Measurements from ENCODE around the gene DCST1.

The DCST1 gene

DNA sequence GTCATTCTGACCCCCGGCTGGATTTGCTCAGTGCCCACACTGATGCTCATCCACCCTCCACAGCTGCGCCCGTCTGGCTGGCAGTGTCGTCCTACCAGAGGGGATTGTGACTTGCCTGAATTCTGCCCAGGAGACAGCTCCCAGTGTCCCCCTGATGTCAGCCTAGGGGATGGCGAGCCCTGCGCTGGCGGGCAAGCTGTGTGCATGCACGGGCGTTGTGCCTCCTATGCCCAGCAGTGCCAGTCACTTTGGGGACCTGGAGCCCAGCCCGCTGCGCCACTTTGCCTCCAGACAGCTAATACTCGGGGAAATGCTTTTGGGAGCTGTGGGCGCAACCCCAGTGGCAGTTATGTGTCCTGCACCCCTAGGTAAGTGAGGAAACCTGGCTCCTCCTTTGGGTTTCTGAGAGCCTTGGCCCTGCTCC lies 24.2 kb downstream of the DCST1 start:
- DNase-seq = no peak

DNA sequence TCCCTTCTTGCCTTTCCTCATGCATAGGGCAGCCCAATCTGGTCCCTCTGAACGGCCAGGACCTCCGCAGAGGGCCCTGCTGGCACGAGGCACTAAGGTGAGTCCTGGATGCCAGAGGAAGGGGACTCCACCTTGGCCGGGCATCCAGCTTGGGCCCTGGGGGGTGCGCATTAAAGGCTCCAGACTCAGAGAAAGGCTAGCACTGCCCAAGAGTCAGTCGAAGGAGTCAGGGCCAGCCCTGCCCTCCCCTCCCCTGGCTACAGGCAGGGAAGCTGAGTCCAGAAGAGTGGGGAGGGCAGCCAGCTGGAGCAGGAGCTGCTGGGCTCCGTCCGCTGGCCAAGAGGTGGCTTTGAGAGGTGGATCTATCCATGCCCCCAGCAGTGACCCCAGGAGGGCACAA lies 27.1 kb downstream of the DCST1 start:
- DNase-seq = no peak

DNA sequence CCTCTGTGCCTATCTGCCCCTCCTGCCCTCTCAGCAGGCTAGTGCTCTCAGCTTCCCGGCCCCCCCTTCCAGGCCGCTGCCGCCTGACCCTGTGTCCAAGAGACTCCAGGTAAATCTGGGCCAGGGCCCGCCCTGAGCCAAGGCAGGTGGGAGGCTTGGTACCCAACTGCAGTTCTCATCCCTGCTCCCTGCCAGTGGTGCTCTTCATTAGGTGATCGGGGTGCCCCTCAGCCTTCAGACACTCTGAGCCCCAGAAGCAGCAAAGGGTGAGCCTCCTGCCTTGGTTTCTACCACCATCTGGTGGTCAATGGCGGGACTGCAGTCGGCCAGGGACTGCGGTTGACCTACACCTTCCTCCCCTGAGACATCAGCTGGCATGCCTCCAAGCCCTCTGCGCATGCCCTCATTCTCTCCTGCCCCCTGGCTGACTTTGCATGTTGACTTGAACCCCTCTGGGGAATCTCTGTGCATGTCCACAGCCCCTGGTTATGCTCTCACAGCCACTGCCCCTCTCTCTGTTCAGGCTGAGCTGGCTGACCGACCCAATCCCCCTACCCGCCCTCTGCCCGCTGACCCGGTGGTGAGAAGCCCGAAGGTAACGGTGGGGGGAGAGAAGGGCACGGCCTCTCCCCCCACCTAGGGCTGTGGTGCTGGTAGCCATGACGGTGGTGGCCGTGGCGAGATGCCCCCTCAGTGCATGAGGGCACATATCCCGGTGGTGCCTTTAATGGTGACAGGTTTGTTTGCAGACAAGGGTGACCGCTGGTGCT lies 27.9 kb downstream of the DCST1 start:
- peak; percentile 96 for DNase-seq

DNA sequence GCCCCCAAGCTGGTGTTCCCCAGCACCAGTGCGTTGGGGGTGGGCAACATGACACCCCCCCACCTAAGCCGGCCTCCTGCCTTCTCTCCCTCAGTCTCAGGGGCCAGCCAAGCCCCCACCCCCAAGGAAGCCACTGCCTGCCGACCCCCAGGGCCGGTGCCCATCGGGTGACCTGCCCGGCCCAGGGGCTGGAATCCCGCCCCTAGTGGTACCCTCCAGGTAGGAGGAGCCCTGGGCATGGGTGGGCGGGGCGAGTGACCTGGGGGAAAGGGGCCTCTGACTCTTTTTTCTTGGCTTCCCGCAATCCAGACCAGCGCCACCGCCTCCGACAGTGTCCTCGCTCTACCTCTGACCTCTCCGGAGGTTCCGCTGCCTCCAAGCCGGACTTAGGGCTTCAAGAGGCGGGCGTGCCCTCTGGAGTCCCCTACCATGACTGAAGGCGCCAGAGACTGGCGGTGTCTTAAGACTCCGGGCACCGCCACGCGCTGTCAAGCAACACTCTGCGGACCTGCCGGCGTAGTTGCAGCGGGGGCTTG lies 28.6 kb downstream of the DCST1 start:
- DNase-seq = no peak

DNA sequence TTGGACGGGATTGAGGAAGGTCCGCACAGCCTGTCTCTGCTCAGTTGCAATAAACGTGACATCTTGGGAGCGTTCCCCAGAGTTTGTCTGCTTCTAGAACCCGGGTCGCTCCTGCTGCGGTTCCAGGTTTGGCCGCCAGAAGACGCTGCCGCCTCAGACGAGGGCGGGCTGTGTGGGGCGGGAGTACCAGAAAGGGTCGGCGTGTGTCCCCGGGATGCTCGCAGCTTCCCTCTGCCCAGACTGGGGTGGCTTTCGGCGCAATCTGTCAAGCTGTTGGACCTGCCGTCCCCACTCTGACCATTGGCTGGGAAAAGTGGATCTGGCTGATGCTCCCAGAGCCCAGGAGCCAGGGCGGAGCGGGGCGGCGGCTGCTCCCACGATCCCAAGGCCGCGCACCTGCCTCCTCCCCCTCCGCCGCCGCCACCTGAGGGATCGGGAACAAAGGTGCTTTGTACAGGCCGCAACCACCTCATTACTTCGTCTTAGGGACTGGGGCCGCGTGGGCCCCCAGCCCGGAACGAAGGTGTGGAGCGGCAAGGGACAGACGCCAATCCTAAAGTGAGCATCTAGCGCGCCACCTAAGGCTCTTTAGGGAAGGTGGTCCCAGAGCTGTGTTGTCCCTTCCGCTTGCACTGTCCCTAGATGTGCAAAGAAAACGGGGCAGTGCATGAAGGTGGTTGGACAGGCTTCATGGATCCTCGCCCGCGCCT lies 29.2 kb downstream of the DCST1 start:
- peak; percentile 79 for DNase-seq

DNA sequence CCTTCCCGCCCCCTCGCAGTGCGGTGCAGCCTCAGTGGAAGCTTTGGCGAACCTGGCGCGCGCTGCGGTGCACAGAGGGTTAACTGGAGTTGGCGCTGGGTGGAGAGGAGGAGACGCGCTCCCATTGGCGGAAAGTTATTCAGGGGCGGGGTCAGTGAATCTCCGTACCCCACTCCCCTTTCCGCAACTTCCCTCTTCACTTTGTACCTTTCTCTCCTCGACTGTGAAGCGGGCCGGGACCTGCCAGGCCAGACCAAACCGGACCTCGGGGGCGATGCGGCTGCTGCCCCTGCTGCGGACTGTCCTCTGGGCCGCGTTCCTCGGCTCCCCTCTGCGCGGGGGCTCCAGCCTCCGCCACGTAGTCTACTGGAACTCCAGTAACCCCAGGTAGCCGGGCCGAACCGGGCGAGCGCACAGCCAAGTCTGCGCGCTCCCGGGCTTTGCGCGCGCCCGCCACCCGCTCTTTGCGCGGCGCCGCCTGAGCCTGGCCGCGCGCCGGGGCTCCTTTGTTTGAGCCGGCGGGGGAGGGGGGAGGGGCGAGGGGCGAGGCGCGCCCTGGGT lies 30.0 kb downstream of the DCST1 start, which contains the start of gene EFNA4:
Gene EFNA4, plus strand, starts transcription at position 191 of the 561 bp plus-strand sequence. Its CDS starts 84 bp downstream, at position 275.
- DNase-seq = peak; percentile 89

DNA sequence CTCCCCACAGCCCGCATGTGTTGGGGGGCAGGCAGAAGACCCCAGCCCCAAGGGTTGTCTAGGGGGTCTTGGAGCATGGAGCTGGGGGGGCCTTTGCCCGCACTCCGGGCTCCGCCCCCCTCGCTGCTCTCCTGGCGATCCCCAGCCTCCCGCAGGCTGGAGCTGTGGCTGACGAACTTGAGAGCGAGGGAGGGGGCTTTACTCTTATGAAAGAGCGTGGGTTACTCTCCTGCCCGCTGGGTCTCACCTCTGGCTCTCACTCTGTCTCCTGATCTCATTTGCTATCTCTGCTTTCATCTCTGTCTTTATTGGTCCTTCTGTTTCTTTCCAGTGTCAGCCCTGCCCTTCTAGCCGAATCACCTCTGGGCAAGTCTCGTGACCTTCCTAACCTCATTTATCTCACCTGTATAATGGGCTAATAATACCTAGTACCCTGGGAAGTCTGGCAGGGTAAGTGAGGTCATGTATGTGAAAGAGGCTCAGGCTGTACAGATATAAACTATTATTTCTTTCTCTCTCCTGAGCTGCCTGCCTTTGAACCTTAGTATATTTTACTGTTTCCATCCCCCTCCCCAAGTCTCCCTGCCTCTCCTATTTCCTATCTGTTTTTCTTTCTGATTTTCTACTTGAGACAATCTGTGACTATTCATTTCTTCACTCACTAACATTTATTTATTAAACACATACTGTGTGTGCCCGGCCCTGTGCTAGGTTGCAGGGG lies 30.6 kb downstream of the DCST1 start:
- DNase-seq = peak; percentile 50

DNA sequence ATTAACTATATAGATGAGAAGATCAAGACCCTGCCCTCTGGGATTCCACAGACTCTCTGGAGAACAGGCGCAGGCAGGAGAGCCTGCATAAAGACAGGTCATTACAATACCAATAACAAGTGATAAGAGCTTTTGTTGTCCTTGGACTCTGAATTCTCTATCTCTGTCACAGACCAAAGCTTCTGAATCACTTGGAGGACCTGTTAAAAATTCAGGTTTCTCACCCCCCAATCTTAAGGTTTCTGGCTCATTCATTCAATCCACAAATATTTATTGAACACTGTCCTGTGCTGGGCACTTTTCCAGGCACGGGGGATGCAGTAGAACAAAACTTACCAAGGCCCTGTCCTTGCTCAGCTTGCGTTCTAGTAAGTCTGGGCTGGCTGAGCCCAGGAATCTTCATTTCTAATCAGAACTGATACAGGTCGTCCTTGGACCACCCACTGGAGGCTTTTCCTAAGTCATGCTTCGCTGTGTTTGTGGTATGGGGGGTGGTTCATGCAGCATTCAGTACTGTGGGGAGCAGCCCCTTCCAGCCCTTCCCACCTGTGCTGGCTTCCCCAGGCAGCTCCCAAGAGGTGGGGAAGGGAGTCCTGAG lies 31.3 kb downstream of the DCST1 start:
- DNase-seq = no peak

DNA sequence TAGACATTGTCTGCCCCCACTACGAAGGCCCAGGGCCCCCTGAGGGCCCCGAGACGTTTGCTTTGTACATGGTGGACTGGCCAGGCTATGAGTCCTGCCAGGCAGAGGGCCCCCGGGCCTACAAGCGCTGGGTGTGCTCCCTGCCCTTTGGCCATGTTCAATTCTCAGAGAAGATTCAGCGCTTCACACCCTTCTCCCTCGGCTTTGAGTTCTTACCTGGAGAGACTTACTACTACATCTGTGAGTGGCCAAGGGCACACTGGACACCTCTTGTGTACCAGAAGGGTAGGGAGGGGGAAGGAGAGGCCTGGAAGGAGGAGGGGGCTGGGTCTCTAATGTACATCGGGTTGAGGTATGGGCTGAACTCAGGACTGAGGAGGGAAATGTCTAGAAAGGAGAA lies 33.2 kb downstream of the DCST1 start:
- no peak for DNase-seq

DNA sequence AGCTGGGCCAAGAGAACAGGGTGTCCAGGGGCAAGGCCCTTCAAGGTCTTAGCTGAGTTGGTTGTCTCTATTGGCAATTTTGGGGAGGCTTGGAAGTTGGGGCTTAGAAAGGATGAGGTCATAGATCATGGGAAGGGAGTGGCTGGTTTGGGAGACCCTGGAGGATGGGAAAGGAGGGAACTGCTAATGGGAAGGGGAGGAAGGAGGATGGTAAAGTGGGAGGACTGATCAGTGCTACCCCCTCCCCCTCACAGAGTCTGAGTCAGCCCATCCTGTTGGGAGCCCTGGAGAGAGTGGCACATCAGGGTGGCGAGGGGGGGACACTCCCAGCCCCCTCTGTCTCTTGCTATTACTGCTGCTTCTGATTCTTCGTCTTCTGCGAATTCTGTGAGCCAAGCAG lies 35.0 kb downstream of the DCST1 start:
- no peak for DNase-seq

DNA sequence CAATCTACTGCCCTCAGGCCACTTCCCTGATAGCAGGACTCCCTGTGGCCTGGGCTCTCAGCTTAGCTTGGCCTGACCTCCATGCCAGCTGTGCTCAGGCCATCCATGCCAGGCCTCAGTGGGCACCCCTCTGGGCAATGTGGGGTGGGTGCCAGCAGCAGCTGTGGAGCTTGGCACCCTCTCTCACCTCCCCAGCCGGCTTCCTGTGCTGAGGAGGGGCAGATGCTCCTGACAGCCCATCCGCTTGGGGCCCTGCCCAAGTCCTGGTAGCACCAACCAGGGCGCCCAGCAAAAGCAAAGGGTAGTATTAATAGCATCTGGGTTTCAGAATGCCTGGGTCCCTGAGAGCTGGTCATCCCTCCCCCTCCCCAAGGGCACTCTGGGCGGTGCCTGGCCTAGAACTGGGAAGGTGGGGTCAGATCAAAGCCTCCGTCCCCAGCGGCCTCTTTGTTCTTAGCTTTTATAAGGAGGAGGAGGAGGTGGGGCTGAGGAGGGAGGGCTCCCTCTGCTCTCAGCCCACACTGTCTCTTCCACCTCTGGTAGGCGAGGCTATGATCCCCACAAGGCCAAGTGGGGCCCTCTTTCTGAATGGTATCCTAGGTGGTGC lies 36.0 kb downstream of the DCST1 start:
- no peak for DNase-seq

DNA sequence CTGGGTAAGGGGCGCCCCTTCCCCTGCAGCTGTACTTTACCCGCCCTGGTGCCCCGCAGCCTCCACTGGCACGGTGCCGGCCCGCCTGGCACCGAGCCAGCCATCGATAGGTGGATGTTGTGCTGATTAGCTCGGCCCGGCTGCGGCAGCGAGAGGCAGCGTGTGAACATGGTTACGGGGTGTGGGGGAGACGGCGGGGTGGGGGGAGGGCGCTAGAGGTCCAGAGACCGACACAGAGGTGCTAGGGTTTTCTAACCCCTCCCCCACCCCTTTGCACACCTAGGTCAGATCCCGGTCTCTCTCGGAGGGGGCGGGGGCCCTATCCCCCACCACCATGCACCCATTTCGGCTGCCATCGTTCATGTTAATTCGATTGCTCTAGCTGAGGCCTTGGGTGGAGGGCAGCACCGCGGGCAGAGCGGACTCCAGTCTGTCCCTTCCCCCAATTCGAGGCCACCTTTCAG lies 36.6 kb downstream of the DCST1 start:
- DNase-seq = no peak

DNA sequence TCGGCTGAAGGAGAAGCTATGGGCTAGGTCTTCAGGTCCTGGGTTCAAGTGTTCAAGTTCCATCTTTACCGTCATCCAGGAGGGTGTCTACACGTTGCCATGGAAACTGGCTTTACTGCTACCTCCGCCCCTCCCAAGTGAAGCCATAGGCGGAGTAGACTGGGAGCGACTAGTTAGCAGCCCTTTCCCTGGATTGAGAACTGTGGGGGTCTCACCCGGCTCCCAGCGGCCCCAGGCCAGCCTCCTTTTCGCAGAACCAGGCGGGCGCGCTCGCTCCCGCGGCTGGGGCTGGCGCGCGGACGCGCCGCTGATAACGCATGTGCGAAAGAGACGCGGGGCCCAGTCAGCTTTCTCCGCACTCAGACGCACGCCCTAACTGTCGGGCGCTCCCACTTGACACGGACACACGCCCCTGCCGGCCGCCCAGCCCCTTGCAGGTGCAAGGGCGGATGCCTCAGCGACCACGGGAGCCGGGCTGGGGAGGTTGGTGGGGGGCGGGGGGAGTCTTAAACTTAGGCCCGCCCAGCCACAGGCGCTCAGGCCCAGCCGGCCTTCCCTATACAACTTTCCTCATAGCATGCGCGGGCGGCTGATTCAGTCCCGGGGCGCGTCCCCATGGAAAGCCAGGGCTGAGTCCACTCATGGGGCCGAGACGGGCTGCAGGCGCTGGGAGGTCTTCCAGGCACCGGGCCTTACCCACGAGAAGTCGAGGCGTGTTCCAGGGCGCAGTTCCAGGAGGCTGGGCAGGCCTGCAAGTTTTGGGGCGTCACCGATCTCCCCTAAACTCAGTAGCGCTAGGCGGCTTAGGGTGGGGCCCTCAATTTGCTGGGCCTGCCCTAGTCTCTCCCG lies 37.3 kb downstream of the DCST1 start:
- peak; percentile 83 for DNase-seq

DNA sequence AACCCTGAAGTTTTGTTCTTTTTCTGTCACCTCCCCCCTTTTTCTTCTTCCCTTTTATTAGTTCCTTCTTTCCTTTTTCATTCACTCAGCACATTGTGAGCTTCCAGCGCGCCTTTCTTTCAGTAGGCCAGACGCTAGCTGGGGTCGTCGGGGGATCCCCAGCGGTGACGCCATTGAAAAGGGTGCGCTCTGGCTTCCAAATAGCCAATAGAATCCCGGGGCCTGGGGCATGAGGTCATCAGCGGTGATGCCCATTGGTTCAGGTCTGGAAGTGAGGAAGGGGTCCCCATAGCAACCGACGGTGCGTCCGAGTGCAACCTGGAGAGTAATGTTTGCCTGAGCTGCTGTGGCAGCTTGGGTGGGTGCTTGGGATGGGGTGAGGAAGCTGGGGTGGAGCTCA lies 38.1 kb downstream of the DCST1 start:
- DNase-seq = no peak

DNA sequence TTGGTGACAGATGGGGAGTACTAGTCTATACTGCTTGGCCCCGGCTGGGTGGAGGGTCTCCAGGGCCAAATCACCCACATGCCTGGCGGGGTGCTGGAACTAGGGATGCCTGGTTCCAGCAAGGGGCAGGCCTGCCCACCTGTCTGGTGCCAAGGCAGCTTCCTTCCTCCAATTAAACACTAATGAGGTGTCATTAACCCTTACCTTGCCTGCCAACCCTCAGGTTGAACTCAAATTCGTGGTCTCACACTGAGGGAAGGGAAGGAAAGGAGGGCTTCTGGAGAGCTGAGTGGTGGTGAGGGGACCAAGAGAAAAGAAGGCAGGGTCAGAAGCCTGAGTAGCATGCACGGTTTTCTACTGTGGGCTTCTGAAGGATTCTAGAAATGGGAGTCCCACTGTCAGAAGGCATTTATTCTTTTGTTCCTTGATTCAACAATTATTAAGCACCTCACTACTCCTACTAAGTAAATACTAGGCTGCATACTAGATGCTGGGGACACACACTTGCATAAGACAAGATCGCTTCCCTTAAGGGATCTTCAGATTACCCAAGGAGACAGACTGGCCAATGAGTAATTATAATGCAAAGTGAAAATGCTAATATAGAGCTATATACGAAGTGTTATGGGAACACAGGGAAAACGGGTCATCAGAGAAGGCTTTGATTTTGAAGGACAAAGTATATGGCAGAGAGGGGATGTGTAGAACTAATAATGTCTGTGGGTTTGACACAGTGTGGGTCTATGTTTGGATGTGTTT lies 39.1 kb downstream of the DCST1 start:
- DNase-seq = no peak

DNA sequence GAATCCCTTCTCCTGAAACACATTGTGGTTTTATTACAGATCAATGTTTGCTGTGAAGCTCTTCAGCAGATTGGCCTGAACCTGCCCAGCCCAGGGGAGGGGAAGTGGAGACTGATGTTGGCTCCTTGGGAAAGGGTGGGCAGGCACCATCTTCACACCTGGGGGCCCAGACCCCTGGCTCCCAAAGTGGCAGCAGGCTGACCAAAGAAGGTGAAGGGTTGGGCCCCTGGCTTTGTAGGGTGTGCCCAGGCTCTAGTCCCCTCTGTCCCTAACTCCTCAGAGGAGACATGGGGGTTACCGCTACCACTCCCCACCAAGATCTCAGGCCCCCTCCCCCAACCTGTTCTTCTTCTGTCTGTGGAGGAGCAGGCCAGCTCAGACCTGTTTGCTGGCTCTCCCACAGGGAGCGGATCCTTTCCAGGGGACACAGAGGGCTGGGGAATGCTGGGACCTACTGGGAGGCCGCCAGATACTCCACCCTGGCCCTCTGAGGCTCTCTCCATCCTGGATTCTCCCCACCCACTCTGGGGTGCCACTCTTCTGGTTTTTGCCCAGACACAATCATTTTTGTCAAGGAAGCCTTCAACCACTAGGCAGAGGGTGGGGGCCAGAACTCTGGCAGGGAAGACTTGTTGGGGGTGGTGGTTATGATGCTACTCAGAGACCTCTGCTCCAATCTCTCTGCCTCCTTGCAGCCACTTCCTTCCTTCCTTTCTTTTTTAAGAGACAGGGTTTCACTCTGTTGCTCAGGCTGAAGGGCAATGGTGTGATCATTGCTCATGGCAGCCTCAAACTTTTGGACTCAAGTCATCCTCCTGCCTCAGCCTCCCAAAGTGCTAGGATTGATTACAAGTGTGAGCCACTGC lies 40.0 kb downstream of the DCST1 start:
- DNase-seq = no peak

DNA sequence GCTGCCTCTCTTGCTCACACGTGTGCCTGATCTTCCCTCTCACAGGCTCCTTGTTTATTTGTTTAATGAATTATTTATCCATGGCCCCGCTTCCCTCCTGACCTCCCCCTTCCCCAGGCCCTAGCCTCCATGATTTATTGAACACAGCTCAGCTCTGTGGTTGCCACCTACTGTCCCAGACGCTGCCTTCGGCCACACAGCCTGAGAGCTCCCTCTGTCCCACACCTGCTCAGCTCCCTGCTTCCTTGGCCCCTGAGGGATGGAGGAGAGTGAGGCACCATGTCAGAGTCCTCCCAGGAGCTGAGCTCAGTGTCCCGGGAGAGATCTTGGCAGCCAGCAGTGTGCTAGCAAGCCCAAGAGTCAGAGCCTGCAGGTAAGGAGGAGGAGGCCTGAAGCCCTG lies 41.9 kb downstream of the DCST1 start:
- DNase-seq = no peak

DNA sequence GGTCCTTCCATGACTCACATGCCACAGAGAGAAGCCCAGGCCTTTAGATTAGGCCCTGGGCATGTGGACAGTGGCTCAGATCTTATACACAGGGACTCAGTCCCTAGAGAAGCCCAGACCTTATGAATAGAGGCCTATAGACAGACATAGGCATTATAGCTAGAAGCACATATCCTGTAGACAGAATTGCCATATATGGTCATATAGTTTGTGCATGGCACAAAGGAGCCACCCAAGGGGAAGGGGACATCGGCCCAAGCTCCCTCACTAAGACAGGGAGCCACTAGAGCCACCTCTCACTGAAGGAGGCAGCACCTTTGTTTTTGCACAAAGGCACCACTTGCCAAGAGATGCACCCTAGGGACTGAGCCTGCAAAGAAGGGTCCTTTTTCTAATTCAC lies 42.7 kb downstream of the DCST1 start:
- no peak for DNase-seq

DNA sequence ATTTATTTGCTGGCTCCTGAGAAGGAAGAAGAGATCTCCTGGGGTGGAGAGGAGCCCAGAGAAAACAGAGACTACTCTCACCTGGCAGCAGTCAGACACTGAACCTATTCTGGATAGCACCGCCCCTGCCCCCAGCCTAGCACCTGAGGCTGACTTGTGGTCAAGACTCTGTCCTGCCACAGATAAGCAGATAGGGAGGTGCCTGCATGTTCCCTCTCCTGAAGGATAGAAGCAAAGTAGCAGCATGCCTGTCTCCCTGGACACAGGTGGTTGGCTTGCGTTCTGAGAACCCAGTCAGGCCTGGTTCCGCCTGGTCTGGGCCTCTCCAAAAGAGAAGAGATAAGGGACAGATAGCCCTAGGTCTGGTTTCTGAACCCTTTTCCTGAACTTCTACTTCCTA lies 43.7 kb downstream of the DCST1 start:
- no peak for DNase-seq
